Gastrocnemius medialis (tissue), 4 donors: ENCODE measurements around the gene OR6N2.

Source experiments
- POLR2A ChIP-seq, 2 donors: fragments of 450-650 bp; IDR thresholded peaks; one replicate each; pipeline ENCODE4 v1.6.1; 2017; ENCODE audit warnings: antibody characterized with exemption in 2 of 2, mild to moderate bottlenecking in 2 of 2, moderate library complexity in 2 of 2
- TF ChIP-seq, protein P1 (sequence below), 5 experiments: fragments of 450-650 bp in 3 of 5; fragments of 200-600 bp in 2 of 5; sonication (generic) in 2 of 5; IDR thresholded peaks in 4 of 5; conservative IDR thresholded peaks in 1 of 5; 1 replicate in 4 of 5; 2 replicates in 1 of 5; pipeline ENCODE4 v1.5.1; 2016 to 2019; ENCODE audit warnings: antibody characterized with exemption in 5 of 5, mild to moderate bottlenecking in 3 of 5, moderate library complexity in 3 of 5

GRCh38 chr1:158781104-158781503 is at the start of gene OR6N2:
- TF ChIP-seq, protein P1, sequence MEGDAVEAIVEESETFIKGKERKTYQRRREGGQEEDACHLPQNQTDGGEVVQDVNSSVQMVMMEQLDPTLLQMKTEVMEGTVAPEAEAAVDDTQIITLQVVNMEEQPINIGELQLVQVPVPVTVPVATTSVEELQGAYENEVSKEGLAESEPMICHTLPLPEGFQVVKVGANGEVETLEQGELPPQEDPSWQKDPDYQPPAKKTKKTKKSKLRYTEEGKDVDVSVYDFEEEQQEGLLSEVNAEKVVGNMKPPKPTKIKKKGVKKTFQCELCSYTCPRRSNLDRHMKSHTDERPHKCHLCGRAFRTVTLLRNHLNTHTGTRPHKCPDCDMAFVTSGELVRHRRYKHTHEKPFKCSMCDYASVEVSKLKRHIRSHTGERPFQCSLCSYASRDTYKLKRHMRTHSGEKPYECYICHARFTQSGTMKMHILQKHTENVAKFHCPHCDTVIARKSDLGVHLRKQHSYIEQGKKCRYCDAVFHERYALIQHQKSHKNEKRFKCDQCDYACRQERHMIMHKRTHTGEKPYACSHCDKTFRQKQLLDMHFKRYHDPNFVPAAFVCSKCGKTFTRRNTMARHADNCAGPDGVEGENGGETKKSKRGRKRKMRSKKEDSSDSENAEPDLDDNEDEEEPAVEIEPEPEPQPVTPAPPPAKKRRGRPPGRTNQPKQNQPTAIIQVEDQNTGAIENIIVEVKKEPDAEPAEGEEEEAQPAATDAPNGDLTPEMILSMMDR (IDR thresholded peaks at IDR 0.05 in 4 of 5, conservative IDR thresholded peaks at IDR 0.05 in 1 of 5): no peak
- no peak for TF ChIP-seq POLR2A (IDR thresholded peaks at IDR 0.05)
